MM.1S (cell line): ENCODE results near the gene CDH4.

Source experiments
- CTCF ChIP-seq: fragments of 300-600 bp; sonication (generic); IDR thresholded peaks from 2 replicates; pipeline ENCODE4 v1.5.1; 2016; ENCODE audit warnings: antibody characterized with exemption, low read length, mixed read lengths
- EZH2 ChIP-seq: fragments of 300-600 bp; sonication (generic); optimal IDR thresholded peaks from 2 replicates; pipeline ENCODE3; 2017; ENCODE audit warnings: low read depth, mild to moderate bottlenecking, antibody characterized with exemption, low read length, mixed read lengths
- EZH2phosphoT487 ChIP-seq: fragments of 300-600 bp; sonication (generic); IDR thresholded peaks from 2 replicates; pipeline ENCODE4 v1.6.1; 2018; ENCODE audit warnings: antibody characterized with exemption, low read length

DNA sequence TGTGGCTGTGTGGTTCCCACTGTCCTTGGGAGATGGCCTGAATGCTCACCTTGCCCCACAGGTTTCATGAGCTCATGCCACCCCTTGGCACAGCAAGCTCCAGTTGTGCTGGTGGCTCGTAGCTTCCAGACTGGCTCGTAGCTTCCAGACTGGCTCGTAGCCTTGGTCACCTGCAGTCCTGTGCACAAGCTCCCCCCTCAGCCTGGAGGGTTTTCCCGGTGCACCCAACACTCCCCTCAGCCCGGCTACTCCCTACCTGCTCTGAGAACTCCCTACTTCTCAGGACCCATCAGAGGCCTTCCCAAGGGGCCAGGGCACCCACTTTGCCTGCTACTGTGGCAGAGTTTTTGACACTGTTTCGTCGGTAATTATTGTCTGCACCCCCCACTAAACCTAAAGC is 528.0 kb downstream of the CDH4 start:
- no peak for TF ChIP-seq CTCF
- no peak for TF ChIP-seq EZH2
- no peak for TF ChIP-seq EZH2phosphoT487
